Mucosa of descending colon (tissue), 3 donors: ENCODE data around the gene RAB9A. TPM values are rescaled to one million over a fixed set of nuclear protein-coding genes. Genes with fewer than 3 reads are reported as not detected.

Source experiments
- ATAC-seq: fragments of 200-7000 bp; cut with Tn5 transposase; one replicate; pipeline ENCODE4 v1.9.1; 2020; ENCODE audit warnings: mild to moderate bottlenecking, moderate library complexity
- DNase-seq, 3 donors: peaks; one replicate each; pipeline ENCODE4 v3.0.0-alpha.2; 2020
- H3K36me3 ChIP-seq: fragments of 200-600 bp; one replicate; pipeline ENCODE4 v1.8.0; 2021; ENCODE audit warnings: low read depth, mild to moderate bottlenecking
- H3K4me1 ChIP-seq: fragments of 200-600 bp; one replicate; pipeline ENCODE4 v1.8.0; 2021; ENCODE audit warnings: low read depth, mild to moderate bottlenecking
- H3K4me3 ChIP-seq: fragments of 200-600 bp; one replicate; pipeline ENCODE4 v1.8.0; 2021; ENCODE audit warnings: mild to moderate bottlenecking
- H3K9me3 ChIP-seq: fragments of 200-600 bp; one replicate; pipeline ENCODE4 v1.8.0; 2021; ENCODE audit warnings: mild to moderate bottlenecking
- intact Hi-C, 2 donors: fragments of 100-400 bp; cut with DNase I in 1 of 2; cut with micrococcal nuclease in 1 of 2; formaldehyde crosslinking; loops; one replicate each; pipeline versions ENCODE4 v1.11.0 to v1.11.1; 2022; cut with DNase I, micrococcal nuclease
- total RNA-seq, 3 donors: library from RNA; stranded (reverse); fragmentation: NEBNext Ultra II Directional in 2 of 3; extraction: Animal tissue kit (Norgen Biotek cat#: 25700) in 2 of 3; gene quantifications; one replicate each; pipeline versions ENCODE4 v1.2.1 to v1.2.4, GENCODE V29; 2021 to 2023
- TF ChIP-seq, protein P1 (sequence below): fragments of 200-600 bp; IDR thresholded peaks from one replicate; pipeline ENCODE4 v1.8.0; 2022; ENCODE audit warnings: antibody characterized with exemption, mild to moderate bottlenecking
- donor health status: DM: no; HTN: no; CAD: no; lungs with moderate emphysema.
- donor health status: DM: no; HTN: no; CAD: no.
- donor health status: DM: no; HTN: yes; CAD: no.

Gene RAB9A
- total RNA-seq, 3 donors from 2014 or later = 38.1 to 49.5 (median 40.8) TPM

GRCh38 chrX:13732246-13733067 lies 43.5 kb downstream of the RAB9A start:
- ATAC-seq = no peak
- H3K9me3 ChIP-seq = no peaks in the 10 kb centered on the region
- H3K4me1 ChIP-seq = no peaks in the 10 kb centered on the region
- intact Hi-C loops = no loop called here
- H3K36me3 ChIP-seq = no peaks in the 10 kb centered on the region
- H3K4me3 ChIP-seq = no peak overlapping the region
- TF ChIP-seq, protein P1, sequence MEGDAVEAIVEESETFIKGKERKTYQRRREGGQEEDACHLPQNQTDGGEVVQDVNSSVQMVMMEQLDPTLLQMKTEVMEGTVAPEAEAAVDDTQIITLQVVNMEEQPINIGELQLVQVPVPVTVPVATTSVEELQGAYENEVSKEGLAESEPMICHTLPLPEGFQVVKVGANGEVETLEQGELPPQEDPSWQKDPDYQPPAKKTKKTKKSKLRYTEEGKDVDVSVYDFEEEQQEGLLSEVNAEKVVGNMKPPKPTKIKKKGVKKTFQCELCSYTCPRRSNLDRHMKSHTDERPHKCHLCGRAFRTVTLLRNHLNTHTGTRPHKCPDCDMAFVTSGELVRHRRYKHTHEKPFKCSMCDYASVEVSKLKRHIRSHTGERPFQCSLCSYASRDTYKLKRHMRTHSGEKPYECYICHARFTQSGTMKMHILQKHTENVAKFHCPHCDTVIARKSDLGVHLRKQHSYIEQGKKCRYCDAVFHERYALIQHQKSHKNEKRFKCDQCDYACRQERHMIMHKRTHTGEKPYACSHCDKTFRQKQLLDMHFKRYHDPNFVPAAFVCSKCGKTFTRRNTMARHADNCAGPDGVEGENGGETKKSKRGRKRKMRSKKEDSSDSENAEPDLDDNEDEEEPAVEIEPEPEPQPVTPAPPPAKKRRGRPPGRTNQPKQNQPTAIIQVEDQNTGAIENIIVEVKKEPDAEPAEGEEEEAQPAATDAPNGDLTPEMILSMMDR = no peak
- DNase-seq = no peak

DNA sequence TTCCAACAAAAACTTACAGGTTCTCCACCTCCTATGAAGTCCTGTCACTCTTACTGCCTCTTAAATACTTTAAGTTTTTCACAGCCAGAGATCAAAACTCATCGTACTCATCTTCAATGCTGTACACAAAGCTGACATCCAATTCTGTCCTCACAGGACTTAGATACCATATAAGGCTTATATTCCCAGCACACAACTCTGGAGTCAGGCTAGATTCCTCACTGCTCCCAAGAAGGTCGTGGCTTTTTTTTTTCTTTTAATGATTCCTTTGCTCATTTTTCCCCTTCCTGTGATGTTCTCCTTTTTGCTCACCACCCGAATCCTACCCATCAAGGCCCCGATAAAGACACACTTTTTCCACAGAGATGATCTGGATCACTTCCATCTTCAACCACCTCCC lies 44.6 kb downstream of the RAB9A start:
- intact Hi-C loops = no loop called here

DNA sequence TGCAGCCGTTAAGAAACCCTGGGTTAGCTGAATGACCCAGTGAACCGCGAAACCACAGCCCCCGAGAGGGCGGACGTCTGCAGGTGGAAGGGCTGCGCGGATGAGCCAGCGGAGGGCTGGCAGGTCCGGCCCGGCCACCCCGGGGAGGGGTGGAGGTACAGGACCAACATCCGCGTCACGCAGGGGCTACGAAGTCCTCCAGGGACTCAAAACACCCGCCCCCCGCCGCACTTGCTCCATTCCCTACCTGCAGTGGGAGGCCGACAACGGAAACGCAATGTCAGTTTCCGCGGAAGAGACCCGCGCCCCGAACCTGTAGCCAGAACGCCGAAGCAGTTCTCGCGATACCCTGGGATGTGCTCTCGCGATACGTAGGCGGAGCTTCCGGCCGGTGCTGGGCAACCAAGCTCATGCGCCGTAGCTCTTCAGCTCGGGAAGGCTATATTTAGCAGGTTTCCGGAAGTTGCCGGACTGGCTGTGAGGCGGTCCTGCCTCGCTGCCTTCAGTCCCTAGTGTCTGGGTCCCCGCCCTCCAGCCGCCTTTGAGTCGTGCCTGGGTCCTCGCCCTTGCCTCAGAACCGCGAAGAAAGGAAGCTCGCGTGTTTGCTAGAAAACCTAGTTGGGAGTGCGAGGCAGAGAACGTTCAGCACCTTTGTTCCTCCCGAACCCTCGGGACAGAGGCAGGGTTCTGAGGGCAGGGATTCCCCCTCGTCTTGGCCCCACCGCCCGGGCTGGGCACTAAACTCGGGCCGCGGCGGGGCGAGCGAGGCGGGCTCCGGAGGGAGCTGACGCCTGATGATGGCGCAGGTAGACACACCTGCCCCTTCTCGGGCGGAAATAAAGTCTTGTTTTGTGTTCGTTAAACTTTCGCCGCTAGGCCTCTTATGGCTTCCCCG lies 45.6 kb downstream of the RAB9A start, which contains the start of the genes OFD1 and TRAPPC2:
Gene OFD1 (plus strand): TSS at position 471 of the 895 bp plus-strand sequence. CDS start 324 bp downstream, at position 795.
Gene TRAPPC2 (minus strand): TSS at position 343 of the 895 bp plus-strand sequence. CDS start 14,657 bp downstream, outside the sequence.
- H3K4me3 ChIP-seq = peak within 1 kb of the TSS; percentile 59
- intact Hi-C loops = no loop called here
- DNase-seq (peak; percentile 93 to 97 (median 94)), ATAC-seq (peak; percentile 99)
- no peaks in the 10 kb centered on the region for H3K36me3 ChIP-seq
- no peaks in the 10 kb centered on the region for H3K4me1 ChIP-seq
- H3K9me3 ChIP-seq = no peaks in the 10 kb centered on the region
- TF ChIP-seq, protein P1 = no peak

More for the DNA sequence above, 44.6 kb downstream of the RAB9A start:
- TF ChIP-seq, protein P1 = no peak
- DNase-seq (no peak), ATAC-seq (no peak)
- Histone ChIP-seq H3K4me3 (no peak overlapping the region), H3K36me3 (no peaks in the 10 kb centered on the region), H3K9me3 (no peaks in the 10 kb centered on the region), H3K4me1 (no peaks in the 10 kb centered on the region)

DNA sequence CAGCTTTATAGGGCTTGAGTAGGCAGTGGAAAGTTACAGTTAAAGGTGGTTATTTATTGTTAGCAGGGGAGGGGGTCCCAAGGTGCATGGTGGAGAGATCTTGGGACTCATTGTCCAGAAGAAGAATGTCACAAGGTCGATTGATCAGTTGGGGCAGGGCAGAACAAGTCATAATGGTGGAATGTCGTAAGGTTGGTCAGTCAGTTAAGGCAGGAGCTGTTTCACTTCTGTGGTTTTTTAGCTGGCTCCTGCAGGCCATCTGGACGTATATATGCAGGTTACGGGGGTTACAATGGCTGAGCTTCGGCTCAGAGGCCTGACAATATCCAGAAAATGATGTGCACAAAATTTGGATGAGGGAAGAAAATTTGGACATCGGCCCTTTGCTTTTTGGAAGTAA lies 52.8 kb downstream of the RAB9A start:
- Histone ChIP-seq H3K9me3 (no peaks in the 10 kb centered on the region), H3K4me3 (no peak overlapping the region), H3K4me1 (no peaks in the 10 kb centered on the region), H3K36me3 (no peaks in the 10 kb centered on the region)
- DNase-seq (no peak), ATAC-seq (no peak)
- TF ChIP-seq, protein P1 = no peak
- intact Hi-C loops = loop anchor here in 1 of 2 donors (5.0 kb wide), 1 partner anchor 84 kb away; no protein-coding TSS in a partner anchor

DNA sequence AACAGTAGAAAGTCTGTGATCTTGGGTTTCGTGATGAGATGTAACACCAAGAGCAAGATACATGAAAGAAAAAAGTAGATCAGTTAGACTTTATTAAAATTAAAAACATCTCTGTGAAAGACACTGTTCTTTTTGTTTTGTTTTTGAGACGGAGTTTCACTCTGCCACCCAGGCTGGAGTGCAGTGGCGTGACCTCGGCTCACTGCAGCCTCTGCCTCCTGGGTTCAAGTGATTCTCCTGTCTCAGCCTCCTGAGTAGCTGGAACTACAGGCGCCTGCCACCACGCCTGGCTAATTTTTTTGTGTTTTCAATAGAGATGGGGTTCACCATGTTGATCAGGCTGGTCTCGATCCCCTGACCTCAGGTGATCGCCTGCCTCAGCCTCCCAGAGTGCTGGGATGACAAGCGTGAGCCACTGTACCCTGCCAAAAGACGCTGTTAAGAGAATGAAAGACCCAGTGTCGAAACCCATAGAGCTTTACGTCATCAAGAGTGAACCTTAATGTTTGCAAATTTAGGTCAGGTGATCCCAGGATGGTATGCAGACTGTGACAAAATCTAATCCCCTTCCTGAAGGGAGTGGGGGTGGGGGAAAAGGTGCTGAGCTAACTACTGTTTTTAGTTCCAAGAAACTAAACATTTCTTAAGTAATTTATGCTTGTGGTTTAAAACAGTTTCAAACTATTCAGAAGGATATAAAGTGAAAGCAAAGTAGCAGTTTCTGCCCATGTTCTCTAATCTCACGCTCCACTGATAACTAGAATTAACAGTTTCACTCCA lies 53.7 kb downstream of the RAB9A start:
- Histone ChIP-seq H3K36me3 (no peaks in the 10 kb centered on the region), H3K4me1 (no peaks in the 10 kb centered on the region), H3K9me3 (no peaks in the 10 kb centered on the region), H3K4me3 (no peak overlapping the region)
- DNase-seq (no peak), ATAC-seq (peak; percentile 58)
- TF ChIP-seq, protein P1 = no peak
- intact Hi-C loops = loop anchor here in 1 of 2 donors (5.0 kb wide), 1 partner anchor 85 kb away; no protein-coding TSS in a partner anchor
